GM21825 (cell line): ENCODE results near the gene ARF4.

Source experiments
- ATAC-seq: cut with Tn5 transposase; IDR thresholded peaks from one replicate; pipeline ENCODE4 v1.9.1; 2021; ENCODE audit warnings: mild to moderate bottlenecking, moderate library complexity; ENCODE audit not compliant: unreplicated experiment

ARF4 gene

GRCh38 chr3:57582474-57583168 lies 14.5 kb downstream of the ARF4 start:
- no peak for ATAC-seq

GRCh38 chr3:57577801-57578200 lies 19.3 kb downstream of the ARF4 start:
- no peak for ATAC-seq

- no peak for ATAC-seq
Observed at GRCh38 chr3:57575966-57576626, 21.0 kb downstream of the ARF4 start.

- ATAC-seq = no peak
Observed at GRCh38 chr3:57572096-57572495, 25.0 kb downstream of the ARF4 start.

GRCh38 chr3:57570878-57571277 lies 26.3 kb downstream of the ARF4 start:
- ATAC-seq = no peak

GRCh38 chr3:57569859-57570450 lies 27.2 kb downstream of the ARF4 start:
- ATAC-seq = no peak

- ATAC-seq = no peak
Observed at GRCh38 chr3:57559526-57559925, 37.6 kb downstream of the ARF4 start.

- ATAC-seq = no peak
Observed at GRCh38 chr3:57557085-57557537, 40.0 kb downstream of the ARF4 start.

- ATAC-seq = peak; percentile 33
Observed at GRCh38 chr3:57556459-57557084, 40.6 kb downstream of the ARF4 start.

GRCh38 chr3:57555738-57556458 lies 41.2 kb downstream of the ARF4 start, which contains the start of gene PDE12:
PDE12 (plus strand) TSS chr3:57556274; CDS start chr3:57556380, 106 bp downstream.
- peak; percentile 79 for ATAC-seq

- no peak for ATAC-seq
Observed at GRCh38 chr3:57555306-57555705, 41.8 kb downstream of the ARF4 start.

- ATAC-seq = no peak
Observed at GRCh38 chr3:57546616-57547015, 50.5 kb downstream of the ARF4 start.

- no peak for ATAC-seq
Observed at GRCh38 chr3:57545636-57546268, 51.4 kb downstream of the ARF4 start.

GRCh38 chr3:57544181-57545125 lies 52.7 kb downstream of the ARF4 start, which contains the start of gene DNAH12:
DNAH12 (minus strand) TSS chr3:57544344; CDS start chr3:57542870, 1,474 bp downstream.
- no peak for ATAC-seq

- no peak for ATAC-seq
Observed at GRCh38 chr3:57538465-57538864, 58.7 kb downstream of the ARF4 start.

- no peak for ATAC-seq
Observed at GRCh38 chr3:57530071-57530608, 67.0 kb downstream of the ARF4 start.
